Posterior vena cava (tissue), 2 donors: ENCODE measurements around the gene PTPRN2. TPM values are rescaled to one million over a fixed set of nuclear protein-coding genes. Genes with fewer than 3 reads are reported as not detected.
"Not testable (repeated sequence)": the region's sequence is repeated elsewhere in the genome, so short reads cannot be mapped to it uniquely, and the experiment has no call there.

ENCODE experiments used
- DNase-seq: peaks from one replicate; pipeline ENCODE4 v3.0.0-alpha.2; 2020; ENCODE audit warnings: low spot score
- intact Hi-C, 2 donors: fragments of 100-400 bp; cut with DNase I; formaldehyde crosslinking; loops; one replicate each; pipeline versions ENCODE4 v1.14.1 to v1.14.2; 2022 to 2023
- total RNA-seq, 2 donors: library from RNA; stranded (reverse); fragmentation: NEBNext Ultra II Directional; extraction: Animal tissue kit (Norgen Biotek cat#: 25700); gene quantifications; one replicate each; pipeline ENCODE4 v1.2.1, GENCODE V29; 2021
- donor health status: DM: yes; HTN: yes; CAD: no.
- donor health status: DM: yes; HTN: yes; CAD: no.

Gene PTPRN2
- total RNA-seq, 2 donors from 2014 or later = 1.6 to 2.8 TPM

GRCh38 chr7:157786375-157787274, 801.0 kb downstream of the PTPRN2 start:
- intact Hi-C loops = loop anchor here in 1 of 2 donors (5.0 kb wide), 1 partner anchor 589 kb away; no protein-coding TSS in a partner anchor
- DNase-seq = no peak

GRCh38 chr7:157785486-157786186, 802.0 kb downstream of the PTPRN2 start:
- no peak for DNase-seq
- intact Hi-C loops = loop anchor here in 1 of 2 donors (5.0 kb wide), 1 partner anchor 588 kb away; no protein-coding TSS in a partner anchor

GRCh38 chr7:157784979-157785441, 802.6 kb downstream of the PTPRN2 start:
- no peak for DNase-seq
- intact Hi-C loops = loop anchor here in 1 of 2 donors (5.0 kb wide), 1 partner anchor 588 kb away; no protein-coding TSS in a partner anchor

GRCh38 chr7:157784041-157784835, 803.4 kb downstream of the PTPRN2 start:
- no peak for DNase-seq
- intact Hi-C loops = no loop called here

GRCh38 chr7:157782041-157782440, 805.6 kb downstream of the PTPRN2 start:
- intact Hi-C loops = no loop called here
- no peak for DNase-seq

- intact Hi-C loops = no loop called here
- no peak for DNase-seq
Measured at GRCh38 chr7:157780721-157781120, 806.9 kb downstream of the PTPRN2 start.

- DNase-seq = no peak
- intact Hi-C loops = no loop called here
Measured at GRCh38 chr7:157780312-157780711, 807.3 kb downstream of the PTPRN2 start.

- intact Hi-C loops = no loop called here
- DNase-seq = no peak
Measured at GRCh38 chr7:157779206-157779605, 808.4 kb downstream of the PTPRN2 start.

- intact Hi-C loops, DNase-seq: not testable (repeated sequence)
Measured at GRCh38 chr7:157777194-157777762, 810.3 kb downstream of the PTPRN2 start.

- intact Hi-C loops = no loop called here
- DNase-seq = no peak
Measured at GRCh38 chr7:157775560-157776332, 811.9 kb downstream of the PTPRN2 start.

GRCh38 chr7:157775021-157775559, 812.5 kb downstream of the PTPRN2 start:
- no peak for DNase-seq
- intact Hi-C loops = no loop called here

- intact Hi-C loops = no loop called here
- DNase-seq = no peak
Measured at GRCh38 chr7:157774495-157774894, 813.1 kb downstream of the PTPRN2 start.

- no peak for DNase-seq
- intact Hi-C loops = no loop called here
Measured at GRCh38 chr7:157773361-157773760, 814.3 kb downstream of the PTPRN2 start.

- intact Hi-C loops = no loop called here
- DNase-seq = no peak
Measured at GRCh38 chr7:157772486-157773130, 815.0 kb downstream of the PTPRN2 start.

GRCh38 chr7:157771689-157772088, 815.9 kb downstream of the PTPRN2 start:
- DNase-seq = no peak
- intact Hi-C loops = no loop called here

GRCh38 chr7:157770716-157771320, 816.8 kb downstream of the PTPRN2 start:
- peak; percentile 73 for DNase-seq
- intact Hi-C loops = no loop called here

- peak; percentile 80 for DNase-seq
- intact Hi-C loops = no loop called here
Measured at GRCh38 chr7:157769526-157770215, 818.0 kb downstream of the PTPRN2 start.
